NB4 (cell line): ENCODE results near the gene FMOD.

Experiments used
- DNase-seq: peaks from one replicate; pipeline ENCODE4 v3.0.0; 2010; ENCODE audit warnings: low read depth
- H3K4me3 ChIP-seq: one replicate; pipeline ENCODE4 v1.5.1; 2011; ENCODE audit warnings: mild to moderate bottlenecking, low read depth, low read length, moderate library complexity
- MYC ChIP-seq: IDR thresholded peaks from 2 replicates; pipeline ENCODE4 v1.6.1; 2011; ENCODE audit warnings: low read depth, low read length
- POLR2A ChIP-seq: IDR thresholded peaks from 2 replicates; pipeline ENCODE4 v1.6.1; 2011; ENCODE audit warnings: mild to moderate bottlenecking; ENCODE audit not compliant: insufficient read length; ENCODE audit errors: extremely low read depth
- TF ChIP-seq, protein P1 (sequence below): IDR thresholded peaks from one replicate; pipeline ENCODE4 v1.5.1; 2012; ENCODE audit warnings: low read depth, low read length
- TF ChIP-seq, protein P2 (sequence below): IDR thresholded peaks from 2 replicates; pipeline ENCODE4 v1.6.1; 2011; ENCODE audit warnings: low read depth, low read length

Gene FMOD

DNA sequence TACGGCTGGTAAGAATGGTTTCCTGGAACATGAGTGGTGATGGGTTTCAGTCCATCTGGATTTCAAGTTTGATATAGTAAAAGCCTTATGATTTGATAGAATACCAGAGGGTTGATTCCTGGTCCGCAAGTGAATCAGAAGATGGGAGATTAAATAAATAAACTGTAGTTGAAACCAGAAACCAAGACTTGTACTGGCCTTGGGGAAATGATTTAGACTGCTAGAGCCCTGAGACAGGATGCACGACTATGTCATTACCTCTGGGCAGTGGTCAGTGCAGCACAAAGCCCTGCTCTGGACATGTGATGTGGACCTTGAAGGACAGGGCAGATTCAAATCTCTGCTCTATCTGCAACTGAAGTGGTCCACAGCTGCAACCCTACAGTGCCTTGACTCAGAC, 15.6 kb upstream of the FMOD start:
- H3K4me3 ChIP-seq = no peak overlapping the region
- TF ChIP-seq, protein P1, sequence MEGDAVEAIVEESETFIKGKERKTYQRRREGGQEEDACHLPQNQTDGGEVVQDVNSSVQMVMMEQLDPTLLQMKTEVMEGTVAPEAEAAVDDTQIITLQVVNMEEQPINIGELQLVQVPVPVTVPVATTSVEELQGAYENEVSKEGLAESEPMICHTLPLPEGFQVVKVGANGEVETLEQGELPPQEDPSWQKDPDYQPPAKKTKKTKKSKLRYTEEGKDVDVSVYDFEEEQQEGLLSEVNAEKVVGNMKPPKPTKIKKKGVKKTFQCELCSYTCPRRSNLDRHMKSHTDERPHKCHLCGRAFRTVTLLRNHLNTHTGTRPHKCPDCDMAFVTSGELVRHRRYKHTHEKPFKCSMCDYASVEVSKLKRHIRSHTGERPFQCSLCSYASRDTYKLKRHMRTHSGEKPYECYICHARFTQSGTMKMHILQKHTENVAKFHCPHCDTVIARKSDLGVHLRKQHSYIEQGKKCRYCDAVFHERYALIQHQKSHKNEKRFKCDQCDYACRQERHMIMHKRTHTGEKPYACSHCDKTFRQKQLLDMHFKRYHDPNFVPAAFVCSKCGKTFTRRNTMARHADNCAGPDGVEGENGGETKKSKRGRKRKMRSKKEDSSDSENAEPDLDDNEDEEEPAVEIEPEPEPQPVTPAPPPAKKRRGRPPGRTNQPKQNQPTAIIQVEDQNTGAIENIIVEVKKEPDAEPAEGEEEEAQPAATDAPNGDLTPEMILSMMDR = no peak
- TF ChIP-seq, protein P2, sequence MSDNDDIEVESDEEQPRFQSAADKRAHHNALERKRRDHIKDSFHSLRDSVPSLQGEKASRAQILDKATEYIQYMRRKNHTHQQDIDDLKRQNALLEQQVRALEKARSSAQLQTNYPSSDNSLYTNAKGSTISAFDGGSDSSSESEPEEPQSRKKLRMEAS = no peak
- no peak for TF ChIP-seq MYC
- DNase-seq = no peak

DNA sequence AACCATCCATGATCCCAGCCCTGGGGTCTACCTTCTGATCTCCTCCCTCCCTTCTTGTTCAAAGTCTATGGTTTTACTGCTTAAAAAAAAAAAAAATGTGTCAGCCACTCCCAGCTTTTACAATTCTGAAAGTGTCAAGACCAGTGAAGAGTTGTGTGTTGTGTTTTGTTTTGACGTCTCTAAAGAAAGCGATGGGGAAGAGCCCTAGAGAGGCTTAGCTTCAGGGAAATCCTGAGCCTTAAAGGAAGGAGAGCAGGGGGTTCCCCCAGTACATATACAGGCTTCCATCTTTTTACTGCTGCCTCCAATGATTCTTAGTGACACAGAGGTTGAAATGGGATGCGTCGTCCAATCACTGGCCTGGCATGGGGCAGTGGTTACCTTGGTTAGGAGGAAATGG, 13.9 kb upstream of the FMOD start:
- TF ChIP-seq POLR2A (no peak), MYC (no peak)
- TF ChIP-seq, protein P1 = no peak
- TF ChIP-seq, protein P2 = no peak
- no peak overlapping the region for H3K4me3 ChIP-seq
- no peak for DNase-seq

DNA sequence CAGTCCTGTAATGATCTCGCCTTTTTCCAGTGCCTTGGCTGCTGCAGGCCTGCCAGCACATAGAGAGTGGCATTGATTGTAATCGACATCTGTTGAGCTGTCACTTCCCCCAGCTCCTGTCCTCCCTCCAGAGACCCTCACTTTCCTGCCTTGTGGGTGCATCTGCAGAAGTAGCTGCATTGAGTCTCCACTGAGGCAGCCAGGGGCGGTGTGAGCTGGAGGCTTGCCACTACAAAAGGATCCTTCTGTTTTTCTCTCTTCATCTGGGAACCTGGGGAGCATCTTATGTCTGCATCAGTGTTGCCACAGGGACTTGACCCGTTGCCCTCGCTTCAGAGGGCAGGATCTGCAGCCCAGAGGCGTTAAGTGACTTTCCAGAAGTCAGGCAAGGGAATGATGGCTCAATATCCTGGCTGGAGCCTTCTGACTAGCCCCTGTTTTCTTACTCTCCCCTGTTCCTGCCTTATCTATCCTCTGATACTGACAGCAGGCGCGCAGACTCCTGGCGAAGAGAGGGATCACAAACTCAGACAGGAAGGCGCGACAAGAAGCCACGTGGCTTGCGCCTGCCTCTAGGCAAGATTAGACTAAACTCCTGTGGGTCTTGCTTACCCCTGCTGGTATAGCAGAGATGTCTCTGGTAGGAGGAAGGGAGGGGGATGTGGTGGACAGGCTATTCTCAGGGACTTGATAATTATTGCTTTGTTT, 13.3 kb upstream of the FMOD start:
- H3K4me3 ChIP-seq = no peak overlapping the region
- DNase-seq = no peak
- TF ChIP-seq, protein P1 = no peak
- TF ChIP-seq POLR2A (no peak), MYC (no peak)
- TF ChIP-seq, protein P2 = no peak

DNA sequence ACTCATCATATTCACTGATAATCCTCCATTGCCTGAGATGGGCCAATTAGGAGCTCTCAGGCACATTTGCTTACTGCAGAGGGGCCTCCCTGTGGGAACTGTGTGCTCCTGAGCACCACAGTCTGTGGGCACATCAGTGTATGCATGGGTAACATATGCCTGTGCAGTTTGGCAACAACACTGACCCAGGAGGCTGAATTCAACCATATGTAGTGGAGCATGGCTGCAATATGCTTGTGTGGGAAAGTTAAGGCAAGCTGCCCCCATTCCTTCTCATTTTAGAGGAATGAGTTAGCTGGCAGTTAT, 11.8 kb upstream of the FMOD start:
- DNase-seq = no peak
- H3K4me3 ChIP-seq = no peak overlapping the region
- TF ChIP-seq, protein P1 = no peak
- no peak for TF ChIP-seq MYC
- TF ChIP-seq, protein P2 = no peak
- TF ChIP-seq POLR2A = no peak

DNA sequence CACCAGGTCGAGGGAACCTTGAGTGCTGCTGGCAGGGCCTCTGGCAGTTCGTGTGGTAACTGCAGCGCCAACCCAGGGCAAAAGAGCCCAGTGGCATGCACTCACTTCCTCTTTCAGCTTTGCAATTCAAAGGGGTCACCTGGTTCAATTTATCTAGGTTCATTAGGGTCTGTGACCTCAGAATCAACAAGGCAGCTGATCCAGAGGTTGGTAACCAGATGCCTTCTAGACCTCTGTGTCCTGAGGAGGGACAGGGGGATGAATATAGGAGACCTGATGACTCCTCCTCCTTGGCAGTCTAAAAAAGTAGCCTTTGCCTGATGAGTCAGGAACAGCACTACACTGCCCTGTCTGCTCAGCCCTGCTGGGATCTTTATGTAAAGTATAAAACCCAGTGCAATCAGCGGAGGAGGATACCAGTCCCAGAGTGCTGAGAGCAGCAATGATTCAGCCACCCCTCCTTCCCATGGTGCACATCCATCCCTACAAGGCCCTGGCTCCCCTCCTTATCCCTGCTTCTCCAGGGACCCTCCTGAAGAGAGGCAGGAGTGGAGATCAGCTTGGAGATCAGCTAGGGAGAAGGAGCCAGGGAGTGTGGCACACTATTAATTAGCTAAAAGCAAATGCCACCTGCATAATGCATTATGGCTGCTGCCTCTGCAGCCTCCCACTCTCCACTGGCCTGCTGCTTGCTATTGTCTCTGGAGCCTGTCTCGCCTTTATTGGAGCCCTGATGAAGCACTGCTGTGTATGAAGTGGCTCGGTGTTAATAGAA, 11.2 kb upstream of the FMOD start:
- TF ChIP-seq, protein P1 = no peak
- TF ChIP-seq, protein P2 = no peak
- TF ChIP-seq POLR2A (no peak), MYC (no peak)
- peak; percentile 18 for DNase-seq
- no peak overlapping the region for H3K4me3 ChIP-seq
